Measurements from ENCODE around the gene CLDN20.
A peak's percentile ranks its signal among the peaks of the same experiment; 100 is the strongest.

CLDN20 gene

GRCh38 chr6:155245831-155246230 is 18.0 kb upstream of the CLDN20 start:
- DNase-seq: no peak

GRCh38 chr6:155246825-155247224 is 17.0 kb upstream of the CLDN20 start:
- DNase-seq: no peak

- DNase-seq: no peak
Measured at GRCh38 chr6:155247618-155248007, 16.2 kb upstream of the CLDN20 start.

DNA sequence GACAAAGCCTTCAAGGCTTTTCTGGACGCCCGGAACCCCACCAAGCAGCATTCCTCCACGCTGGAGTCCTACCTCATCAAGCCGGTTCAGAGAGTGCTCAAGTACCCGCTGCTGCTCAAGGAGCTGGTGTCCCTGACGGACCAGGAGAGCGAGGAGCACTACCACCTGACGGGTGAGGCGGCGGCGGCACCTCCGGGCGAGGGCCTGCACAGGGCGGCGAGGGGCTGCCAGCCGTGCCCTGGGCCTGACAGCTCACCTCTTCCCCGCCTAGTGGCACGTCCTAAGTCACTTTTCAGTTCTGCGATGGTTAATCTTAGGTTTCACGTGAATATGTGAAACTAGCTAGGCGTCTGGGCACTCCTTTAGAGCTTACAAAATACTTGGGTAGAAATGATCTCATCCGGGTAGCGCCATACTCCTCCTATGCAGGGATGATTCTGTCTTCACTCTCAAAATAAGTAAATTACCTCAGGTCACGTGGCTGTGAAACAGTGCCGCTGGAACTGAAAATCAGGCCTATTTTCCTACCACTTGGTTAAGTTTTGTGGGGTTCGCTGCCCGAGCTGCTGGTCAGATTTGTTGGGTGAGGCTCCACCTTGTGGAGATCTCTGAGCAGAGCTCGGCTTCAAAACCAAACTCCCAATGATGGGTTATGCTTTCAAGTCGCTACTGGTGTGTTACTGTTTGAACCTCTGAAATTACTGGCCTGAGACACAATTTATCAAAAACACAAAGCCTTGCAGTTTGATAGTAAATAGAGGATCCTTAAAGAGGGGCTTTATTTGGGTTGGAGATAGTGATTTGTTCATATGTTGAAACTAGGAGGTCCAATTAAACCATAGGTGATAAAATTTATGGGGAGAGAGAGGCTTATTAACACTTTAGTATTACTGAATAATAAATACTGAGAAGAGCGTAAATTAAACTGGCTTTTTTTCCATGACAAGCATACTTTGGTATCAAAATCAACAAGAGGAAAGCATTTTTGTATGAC is 15.5 kb upstream of the CLDN20 start:
- peak; percentile 55 for DNase-seq

DNA sequence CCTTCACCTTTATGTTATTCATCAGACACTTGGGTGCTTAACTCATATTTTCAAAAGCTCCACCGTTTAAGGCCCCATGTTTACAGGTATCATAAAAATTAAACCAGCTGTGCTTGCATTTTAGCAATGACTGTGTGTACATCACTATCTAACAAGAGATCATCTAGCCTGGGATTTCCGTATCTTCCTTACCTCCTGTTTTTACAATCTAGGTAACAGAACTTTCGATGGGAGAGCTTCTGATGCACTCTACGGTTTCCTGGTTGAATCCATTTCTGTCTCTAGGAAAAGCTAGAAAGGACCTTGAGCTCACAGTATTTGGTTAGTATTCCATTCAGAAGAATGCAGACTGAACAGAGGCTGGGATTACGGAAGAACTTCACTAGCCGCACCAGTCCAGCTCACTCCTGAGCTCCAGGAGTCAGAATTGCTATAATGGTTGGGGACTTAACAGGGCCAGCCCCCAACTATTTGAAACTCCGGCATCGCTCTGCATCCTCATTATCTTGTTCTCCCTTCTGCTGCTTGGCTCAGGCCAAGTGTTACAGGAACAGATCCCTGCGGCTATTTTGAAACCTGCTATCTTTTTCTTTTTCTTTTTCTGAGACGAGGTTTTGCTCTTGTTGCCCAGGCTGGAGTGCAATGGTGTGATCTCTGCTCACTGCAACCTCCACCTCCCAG is 13.0 kb upstream of the CLDN20 start:
- DNase-seq: no peak

DNA sequence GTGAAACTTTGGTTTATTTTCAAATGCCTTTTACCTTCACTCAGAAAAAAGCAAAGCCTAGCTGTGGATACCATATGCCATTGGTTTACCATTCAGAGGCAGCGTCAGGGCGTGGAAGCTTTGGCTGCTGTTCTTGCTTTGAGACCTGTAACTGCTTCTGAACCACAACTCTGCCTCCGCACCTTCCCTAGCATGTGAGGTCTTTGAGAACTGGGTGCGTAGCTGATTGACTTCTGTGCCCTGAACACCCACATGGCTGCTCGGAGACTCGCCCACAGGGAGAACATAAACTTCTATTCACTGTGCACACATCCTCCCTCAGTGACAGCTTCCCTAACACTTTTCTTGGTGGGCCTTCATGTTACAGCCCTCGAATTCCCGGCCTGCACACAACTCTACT is 11.2 kb upstream of the CLDN20 start:
- no peak for DNase-seq

DNA sequence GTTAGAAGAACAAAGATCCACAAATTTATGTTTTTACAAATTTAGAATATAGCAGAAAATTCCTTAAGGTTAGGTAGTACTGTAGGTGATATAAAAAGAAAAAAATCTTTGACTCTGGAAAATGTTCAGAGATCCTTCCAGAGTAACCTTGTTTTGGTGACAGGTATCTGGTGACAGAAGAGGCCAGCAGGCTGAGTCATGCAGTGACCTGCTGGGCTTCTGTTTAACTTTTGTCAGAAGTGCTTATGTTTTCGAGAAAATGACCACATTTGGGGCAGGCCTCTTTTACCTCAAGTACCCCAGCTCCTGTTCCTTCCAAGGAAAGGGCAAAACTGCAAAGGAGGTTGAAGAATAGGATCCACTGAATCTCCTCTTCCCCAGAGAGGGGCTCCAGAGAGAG is 10.5 kb upstream of the CLDN20 start:
- DNase-seq: no peak

DNA sequence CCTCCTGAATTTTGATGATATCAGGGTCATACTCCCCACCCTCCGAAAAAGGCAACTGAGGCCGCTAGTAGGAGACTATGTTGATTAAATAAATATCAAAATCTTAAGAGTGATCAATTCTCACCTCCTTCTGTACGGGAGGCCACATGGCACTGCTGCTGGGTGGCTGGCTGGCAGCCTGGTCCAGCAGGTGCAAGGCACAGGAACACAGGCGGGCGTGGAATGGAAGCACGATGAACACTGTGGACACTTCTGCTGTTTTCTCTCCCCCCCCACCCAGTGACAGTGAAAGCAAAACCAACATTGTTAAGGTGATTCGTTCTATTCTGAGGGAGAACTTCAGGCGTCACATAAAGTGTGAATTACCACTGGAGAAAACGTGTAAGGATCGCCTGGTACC is 9.7 kb upstream of the CLDN20 start:
- no peak for DNase-seq

GRCh38 chr6:155256122-155256795 is 7.6 kb upstream of the CLDN20 start:
- no peak for DNase-seq

DNA sequence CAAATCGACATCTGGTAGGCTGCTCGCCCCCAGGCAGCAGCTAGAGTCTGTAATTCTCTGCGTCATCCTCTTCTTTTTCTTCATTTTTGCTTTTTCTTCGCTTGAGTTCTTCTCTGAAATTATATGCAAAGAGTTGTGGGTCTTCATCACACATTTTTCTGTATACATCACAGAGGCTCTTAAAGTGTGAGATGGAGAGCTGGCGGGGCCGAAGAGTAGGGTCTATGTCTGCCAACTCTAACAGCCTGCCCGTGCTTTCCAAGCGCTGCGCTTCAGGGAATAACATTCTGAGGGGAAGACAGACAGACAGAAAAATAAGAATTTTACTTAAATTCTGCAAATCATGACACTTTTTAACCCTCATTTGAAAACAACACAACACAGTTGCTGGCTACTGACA is 6.0 kb upstream of the CLDN20 start:
- DNase-seq: no peak

DNA sequence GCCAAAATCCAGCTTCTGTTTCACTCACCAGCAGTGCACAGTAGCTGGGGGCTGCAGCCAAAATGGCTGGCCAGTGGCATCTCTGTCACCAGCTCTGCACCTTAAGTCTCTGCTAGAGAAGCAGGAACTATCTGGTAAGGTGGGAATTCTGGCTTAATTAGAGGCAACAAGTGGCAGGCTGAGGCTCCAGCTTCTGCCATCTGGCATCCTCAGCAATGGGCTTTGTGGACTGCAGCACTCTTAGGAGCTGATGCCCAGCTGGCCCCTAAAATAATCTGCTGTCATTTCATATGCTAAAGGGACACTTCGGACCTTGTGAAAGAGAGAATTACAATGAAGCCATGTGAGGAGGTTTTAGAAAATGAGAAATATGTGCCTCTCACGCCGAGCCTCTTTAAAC is 4.6 kb upstream of the CLDN20 start:
- no peak for DNase-seq

GRCh38 chr6:155259897-155260296 is 3.9 kb upstream of the CLDN20 start:
- no peak for DNase-seq

- DNase-seq: no peak
Measured at GRCh38 chr6:155260686-155261085, 3.1 kb upstream of the CLDN20 start.

- DNase-seq: no peak
Measured at GRCh38 chr6:155261111-155261900, 2.5 kb upstream of the CLDN20 start.

GRCh38 chr6:155262655-155263054 is 1.2 kb upstream of the CLDN20 start:
- no peak for DNase-seq

GRCh38 chr6:155264693-155265320 is 994 bp downstream of the CLDN20 start:
- DNase-seq: no peak

GRCh38 chr6:155265843-155266535 is 2.2 kb downstream of the CLDN20 start:
- DNase-seq: no peak

- no peak for DNase-seq
Measured at GRCh38 chr6:155267411-155267810, 3.6 kb downstream of the CLDN20 start.

- peak; percentile 52 for DNase-seq
Measured at GRCh38 chr6:155268088-155268867, 4.5 kb downstream of the CLDN20 start.

DNA sequence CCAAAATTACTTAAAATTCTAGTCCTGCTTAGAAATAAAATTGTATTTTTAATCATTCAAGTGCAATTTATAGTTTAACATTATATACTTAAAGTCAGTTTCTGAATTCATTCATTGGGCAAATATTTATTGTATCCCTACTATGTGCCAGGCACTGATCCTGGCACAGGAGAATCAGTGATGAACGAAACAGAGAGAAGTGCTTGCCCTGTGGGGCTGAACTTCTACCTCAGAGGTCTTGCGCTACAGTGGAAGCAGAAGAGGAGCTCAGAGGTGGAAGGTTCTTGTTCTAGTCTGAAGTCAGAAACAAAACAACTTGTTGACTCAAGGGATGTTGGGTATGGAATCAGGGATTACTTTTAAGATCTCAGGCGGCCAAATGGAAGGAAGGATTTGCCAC is 6.0 kb downstream of the CLDN20 start:
- no peak for DNase-seq

DNA sequence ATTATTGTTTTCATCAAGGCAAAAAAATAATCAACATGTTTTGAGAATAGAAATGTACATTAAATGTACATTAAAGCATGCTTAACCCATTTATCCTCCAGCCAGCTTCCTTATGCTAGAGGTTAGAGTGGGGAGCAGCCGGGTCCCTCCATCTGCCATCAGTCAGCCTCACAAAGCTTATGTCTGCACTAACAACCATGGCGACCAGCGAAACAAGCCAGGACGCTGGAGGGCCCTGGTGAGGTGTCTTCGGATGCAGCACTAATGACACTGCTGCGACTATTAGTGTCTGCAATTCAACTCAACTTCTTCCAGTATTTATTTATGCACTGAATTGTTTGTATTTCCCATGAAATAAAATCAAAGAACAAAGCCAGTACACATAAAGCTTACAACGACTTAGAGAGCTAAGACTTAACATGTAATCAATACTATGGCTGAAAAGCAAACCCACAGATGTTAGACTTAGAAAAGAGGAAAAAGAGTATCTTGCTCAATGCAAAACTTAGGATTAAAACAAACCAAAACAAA is 6.8 kb downstream of the CLDN20 start:
- DNase-seq: no peak
